Left lobe of liver (tissue), 2 donors: ENCODE measurements around the gene DGLUCY. TPM values are rescaled to one million over a fixed set of nuclear protein-coding genes. Genes with fewer than 3 reads are reported as not detected.
"Not testable (repeated sequence)": the region's sequence is repeated elsewhere in the genome, so short reads cannot be mapped to it uniquely, and the experiment has no call there.

Experiments used
- ATAC-seq: fragments of 200-7000 bp; cut with Tn5 transposase; one replicate; pipeline ENCODE4 v1.9.1; 2020; ENCODE audit warnings: mild to moderate bottlenecking, moderate library complexity
- DNase-seq: peaks from one replicate; pipeline ENCODE4 v3.0.0-alpha.2; 2020; ENCODE audit warnings: low spot score
- total RNA-seq: library from RNA; stranded (reverse); gene quantifications from one replicate; pipeline ENCODE4 v1.2.1, GENCODE V29; 2021
- donor health status: DM: no; HTN: no; CAD: no; lungs with moderate emphysema.
- donor health status: DM: no; HTN: yes; CAD: no.

DGLUCY gene
- total RNA-seq, 1 donor from 2014 or later, result 53.1 TPM

DNA sequence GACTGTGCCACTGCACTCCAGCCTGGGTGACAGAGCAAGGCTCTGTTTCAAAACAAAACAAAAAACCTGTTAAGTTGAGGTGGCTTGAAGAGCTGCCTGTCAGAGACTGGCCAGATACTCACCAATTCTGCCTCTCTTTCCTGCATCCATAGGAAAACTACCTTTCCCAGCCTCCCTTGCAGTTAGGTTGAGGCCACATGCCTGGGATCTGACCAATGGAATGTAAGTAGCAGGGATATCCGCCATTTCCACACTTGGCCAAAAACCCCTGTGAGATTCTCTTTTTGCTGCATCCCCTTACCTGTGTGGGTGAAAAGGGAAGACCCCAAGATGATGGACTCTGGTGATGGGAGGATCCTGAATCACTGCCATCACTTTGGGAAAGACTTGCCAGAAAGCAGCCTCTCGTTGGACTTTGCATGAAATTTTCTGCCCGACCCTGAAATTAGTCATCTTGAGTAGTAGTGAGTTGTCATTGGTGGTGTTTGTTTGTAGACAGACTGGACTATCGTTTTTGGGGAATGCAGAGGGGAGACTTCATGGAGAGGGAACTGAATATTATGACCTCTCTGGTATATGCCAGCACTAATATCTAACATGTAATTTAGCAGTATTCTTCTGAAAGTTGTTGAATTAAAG is 116.6 kb downstream of the DGLUCY start:
- ATAC-seq (no peak), DNase-seq (no peak)

DNA sequence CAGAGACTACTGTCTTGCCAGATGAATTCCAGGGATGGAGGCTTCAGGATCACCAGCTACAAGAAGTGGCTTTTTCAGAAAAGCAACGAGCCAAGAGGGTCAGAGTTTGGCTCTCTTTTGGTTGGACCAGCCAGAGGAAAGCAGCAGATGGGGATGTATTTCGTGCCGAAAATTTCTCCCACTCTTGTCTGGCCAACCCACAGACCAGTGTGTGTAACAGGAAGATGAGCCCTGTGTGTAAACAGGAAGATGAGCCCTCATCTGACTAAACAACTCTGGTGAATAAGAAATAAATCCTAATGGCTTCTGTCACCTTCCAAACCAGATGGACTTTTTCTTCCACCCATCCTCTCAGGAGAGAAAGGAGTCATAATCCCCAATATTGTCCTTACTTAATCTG is 117.6 kb downstream of the DGLUCY start:
- ATAC-seq (no peak), DNase-seq (no peak)

DNA sequence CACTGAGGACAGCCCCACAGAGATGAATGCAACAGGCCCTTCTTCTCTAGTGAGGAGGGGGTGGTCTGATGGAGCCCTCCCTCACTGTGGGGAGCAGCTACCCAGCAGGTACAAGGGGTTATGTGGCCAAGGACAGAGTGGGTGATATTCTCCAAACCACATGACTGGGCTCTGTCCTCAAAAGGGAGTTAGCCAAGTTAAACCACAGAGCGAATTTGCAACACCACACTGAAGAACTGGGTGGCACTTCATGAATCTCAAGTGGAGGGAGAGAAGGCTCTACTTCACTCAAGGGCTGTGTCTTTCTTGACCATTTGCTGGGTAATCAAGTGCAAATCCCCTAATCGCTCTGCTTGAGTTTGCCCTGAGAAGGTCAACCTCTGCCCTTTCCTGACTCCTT is 118.2 kb downstream of the DGLUCY start:
- no peak for DNase-seq
- no peak for ATAC-seq

DNA sequence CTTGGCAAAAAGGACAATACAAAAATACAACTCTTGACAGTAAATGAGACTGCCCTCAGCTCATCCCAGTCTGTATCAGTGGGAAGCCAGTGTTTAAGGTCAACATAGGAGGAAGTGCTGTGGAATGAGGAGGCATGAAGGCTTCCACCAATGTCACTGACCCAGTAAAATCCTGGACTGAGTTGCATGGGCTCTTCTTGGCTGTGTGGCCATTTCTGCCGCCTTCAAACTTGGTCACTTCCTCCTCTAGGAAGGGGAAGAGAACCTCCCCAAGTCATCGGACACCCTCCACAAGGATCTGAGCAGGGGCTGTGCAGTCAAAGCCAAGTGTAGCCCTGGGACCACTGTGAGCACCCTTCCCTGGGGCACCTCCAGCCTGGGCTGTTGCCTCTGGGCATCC is 118.7 kb downstream of the DGLUCY start:
- ATAC-seq (peak; percentile 24), DNase-seq (no peak)

DNA sequence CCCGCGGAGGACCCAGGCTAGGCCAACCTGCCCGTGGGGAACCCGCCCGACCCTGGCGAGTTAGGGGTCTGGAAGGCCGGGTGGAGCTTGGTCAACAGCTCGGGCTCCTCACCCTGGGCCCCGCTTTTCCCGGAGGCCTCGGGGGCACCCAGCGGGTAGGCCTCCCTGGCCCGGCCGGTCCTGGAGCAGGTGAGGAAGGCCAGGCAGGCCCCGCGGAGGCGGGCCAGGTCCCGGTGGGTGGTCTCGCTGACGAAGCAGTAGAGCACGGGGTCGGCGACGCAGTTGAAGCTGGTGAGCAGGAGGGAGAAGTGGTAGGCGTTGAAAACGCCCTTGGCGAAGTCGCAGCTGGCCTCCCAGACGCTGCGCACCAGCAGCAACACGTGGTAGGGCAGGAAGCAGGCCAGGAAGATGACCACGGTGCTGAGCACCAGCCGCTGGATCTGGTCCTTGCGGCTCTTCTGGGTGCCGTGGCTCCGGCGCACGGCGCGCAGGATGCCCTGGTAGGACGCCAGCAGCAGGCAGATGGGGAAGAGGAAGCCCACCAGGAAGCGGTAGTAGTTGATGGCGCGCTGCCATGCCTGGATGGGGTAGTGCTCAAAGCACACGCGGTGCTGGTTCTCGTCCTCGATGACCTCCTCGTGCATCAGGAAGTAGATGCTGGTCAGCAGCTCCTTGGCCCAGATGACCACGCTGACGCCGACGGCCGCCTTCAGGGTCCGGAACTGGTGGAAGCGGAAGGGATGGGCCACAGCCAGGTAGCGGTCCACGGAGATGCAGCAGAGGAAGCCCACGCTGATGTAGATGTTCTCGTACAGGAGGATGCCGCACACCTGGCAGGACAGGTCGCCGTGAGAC is 120.3 kb downstream of the DGLUCY start:
- no peak for DNase-seq
- peak; percentile 9 for ATAC-seq

DNA sequence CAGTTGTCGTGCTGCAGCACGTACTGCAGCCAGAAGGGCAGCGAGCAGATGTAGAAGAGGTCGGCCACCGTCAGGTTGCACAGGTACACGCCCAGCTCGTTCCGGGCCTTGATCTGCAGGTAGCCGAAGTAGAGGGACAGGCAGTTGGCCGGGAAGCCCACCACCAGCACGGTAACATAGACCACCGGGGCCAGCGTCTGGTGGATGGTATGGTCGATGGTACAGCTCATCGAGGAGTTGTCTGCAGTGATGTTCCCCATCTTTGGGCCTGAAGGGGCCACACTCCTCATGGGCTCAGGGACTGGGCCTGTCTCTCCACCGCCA is 120.9 kb downstream of the DGLUCY start:
- no peak for ATAC-seq
- DNase-seq, result no peak

DNA sequence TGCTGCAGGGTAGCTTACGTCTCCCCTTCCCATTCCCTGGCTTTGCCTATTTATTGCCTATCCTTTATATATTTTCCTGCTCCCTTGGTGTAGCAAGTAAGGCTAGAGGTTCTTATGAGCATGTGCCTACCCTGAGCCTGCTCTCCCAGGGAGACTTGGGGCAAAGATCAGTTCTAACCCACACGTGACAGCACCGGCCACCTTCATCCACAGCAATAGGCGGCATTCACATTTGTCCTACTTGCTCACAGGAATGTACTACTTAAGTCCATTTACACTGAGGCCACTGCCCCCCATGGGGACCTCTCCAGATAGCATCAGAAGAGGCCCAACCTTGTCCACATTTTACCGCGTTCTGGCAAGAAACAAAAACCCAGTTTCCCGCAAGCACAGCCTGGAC is 122.0 kb downstream of the DGLUCY start:
- DNase-seq (no peak), ATAC-seq (no peak)

DNA sequence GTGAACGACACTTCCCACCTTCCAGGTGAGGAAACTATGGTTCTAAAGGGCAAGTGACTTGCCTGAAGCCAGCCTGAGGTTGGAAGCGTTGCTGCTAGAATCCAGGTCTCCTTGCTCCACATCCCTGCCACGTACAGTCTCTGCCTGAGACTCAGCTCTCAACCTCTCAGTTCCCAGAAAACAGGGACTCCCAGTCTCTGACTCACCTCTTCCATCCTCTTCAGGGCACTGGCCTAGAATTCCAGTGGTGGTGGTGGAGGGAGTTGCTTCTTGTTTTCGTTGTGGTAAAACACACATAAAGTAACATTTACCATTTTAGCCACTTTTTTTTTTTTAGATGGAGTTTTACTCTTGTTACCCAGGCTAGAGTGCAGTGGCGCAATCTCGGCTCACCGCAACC is 123.3 kb downstream of the DGLUCY start:
- ATAC-seq (no peak), DNase-seq (no peak)

DNA sequence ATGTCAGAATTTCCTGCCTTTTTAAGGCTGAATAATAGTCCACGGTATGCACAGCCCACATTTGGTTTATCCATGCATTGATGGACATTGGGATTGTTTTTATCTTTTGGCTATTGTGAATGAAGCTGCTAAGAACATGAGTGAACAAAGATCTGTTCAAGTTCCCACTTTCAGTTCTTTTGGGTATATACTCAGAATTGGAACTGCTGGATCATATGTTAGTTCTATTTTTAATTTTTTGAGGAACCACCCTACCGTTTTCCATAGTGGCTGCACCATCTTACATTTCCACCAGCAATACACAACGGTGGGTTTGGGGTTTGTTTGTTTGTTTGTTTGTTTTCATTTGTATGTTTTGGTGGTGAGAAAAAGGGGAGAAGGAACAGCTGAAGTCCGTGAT is 124.2 kb downstream of the DGLUCY start:
- ATAC-seq, result no peak
- no peak for DNase-seq

DNA sequence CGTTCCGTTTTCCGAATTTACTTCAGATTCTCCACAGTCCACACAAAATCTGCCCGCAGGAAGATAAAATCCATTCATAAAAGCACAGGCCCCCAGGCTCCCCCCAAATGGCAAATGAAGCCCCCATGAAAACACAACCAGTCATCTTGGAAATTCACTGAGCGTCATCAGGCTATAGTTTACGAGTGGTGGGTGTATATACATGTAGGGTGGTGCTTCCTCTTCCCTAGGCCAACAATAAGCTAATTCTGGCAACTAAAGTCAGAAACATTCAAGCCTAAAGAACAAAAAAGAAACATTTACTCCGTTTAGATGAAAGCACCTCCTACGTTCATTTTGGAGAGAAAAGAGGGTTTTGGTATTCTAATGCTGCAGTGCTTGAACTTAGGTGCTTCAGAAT is 124.8 kb downstream of the DGLUCY start:
- DNase-seq, result no peak

DNA sequence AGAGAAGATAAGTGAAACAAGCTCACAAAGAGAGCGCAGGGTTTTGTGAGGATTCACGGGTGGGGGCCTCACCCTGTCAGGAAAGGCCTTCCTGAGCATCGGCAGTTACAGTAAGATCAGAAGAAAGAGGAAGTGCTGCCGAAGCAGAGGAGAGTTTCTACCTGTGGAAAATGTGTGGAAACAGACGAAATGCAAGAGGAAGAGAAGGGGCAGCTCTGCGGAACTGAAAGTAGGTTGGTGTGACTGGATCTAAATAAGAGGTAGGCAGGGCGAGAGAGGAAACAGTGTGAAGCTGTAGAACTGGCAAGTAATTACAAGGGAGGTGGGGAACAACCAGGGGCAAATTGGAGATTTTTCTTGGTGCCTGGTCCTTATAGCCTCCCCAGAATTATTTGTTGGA is 128.0 kb downstream of the DGLUCY start:
- no peak for ATAC-seq

More for the DNA sequence above, 124.8 kb downstream of the DGLUCY start:
- no peak for ATAC-seq

DNA sequence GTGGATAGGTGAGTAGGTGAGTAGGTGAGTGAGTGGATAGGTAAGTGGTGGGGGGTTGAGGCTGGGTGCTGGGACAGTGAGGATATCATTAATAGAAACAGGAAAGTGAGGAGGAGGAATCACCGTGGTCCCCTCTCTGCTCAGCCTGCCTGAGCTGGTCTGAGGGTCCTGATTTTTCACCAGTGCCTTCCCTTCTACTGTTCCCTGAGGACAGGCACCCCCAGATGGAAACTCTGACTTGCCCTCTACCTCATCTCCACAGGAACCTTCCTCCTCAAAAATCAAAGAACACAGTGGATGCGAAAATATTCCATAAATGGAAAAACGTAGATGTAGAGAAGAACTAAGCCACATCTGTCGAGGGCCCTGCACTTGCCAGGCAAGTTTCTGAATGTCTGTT is 128.8 kb downstream of the DGLUCY start:
- DNase-seq (no peak), ATAC-seq (no peak)

More for the DNA sequence above, 128.0 kb downstream of the DGLUCY start:
- no peak for DNase-seq

DNA sequence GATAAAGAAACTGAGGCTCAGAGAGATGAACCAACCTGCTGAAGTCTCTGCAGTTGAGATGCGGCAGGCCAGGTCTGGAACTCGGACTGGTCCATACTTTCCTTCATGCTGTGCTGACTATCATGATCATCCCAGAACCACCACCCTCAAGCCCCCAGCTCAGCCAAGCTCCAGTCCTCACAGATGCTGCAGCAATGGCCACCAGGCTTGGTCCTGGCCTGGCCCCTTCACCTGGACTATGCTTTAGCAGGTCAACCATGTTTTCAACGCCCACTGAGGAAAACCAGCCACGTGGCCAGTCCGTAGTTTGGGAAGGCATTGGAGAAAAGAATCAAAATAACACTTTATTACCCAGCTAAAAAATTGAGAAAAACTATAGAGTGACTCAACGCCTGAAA is 129.2 kb downstream of the DGLUCY start:
- DNase-seq, result no peak
- no peak for ATAC-seq

DNA sequence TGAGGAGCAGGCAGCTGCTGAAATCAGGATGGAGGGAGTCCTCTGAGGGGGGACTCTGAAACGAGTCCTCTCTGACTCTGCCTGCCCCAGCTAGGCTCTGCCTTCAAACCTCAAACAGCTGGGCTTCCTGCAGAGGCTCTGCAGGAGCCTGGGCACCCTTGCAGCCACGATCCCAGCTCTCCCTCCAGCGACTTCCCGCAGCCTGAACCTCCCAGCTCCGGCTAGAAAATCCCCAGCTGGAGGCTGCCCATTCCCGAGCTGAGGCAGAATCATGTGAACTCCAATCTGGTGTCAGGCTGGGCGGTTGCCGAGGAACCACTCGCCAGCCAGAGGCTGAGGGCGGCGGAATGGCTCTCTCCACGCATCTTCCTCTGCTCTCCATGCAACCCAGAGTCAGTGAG is 130.6 kb downstream of the DGLUCY start, which contains the start of gene GPR68:
GPR68 (minus strand) TSS at position 204 of the 401 bp plus-strand sequence. CDS start 9,654 bp downstream, outside the sequence.
- ATAC-seq, result peak; percentile 15
- DNase-seq, result no peak

DNA sequence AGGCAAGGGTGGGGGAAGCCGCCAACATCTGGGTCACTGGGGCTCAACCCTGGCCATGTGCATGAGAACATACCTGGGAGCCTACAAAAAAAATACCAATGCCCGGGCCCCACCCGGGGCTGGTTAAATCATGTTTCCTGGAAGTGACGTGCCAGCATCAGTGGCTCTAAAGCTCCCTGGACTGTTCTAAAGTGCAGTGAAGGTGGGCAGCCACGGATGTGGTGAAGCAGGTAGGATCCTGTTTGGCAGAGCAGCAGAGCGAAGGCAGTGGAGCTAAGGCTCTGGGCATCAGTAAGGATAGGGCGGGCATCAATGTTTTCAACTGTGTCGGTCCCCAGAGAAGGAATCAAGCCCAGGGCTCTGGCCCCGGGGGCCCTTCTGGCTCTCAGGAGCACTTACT is 131.2 kb downstream of the DGLUCY start:
- DNase-seq, result no peak

DNA sequence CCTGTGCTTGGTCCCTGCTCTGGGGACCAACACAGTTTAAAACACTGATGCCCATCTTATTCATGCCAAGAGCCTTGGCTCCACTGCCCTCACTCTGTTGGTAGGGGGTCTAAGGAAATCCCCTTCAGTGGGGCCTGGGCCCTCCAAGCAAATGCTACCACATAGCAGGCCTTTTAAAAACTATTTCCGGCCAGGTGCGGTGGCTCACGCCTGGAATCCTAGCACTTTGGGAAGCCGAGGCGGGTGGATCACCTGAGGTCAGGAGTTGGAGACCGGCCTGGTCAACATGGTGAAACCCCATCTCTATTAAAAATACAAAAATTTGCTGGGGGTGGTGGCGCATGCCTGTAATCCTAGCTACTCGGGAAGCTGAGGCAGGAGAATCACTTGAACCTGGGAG is 131.7 kb downstream of the DGLUCY start:
- DNase-seq, ATAC-seq: not testable (repeated sequence)

More for the DNA sequence above, 131.2 kb downstream of the DGLUCY start:
- ATAC-seq, result no peak

DNA sequence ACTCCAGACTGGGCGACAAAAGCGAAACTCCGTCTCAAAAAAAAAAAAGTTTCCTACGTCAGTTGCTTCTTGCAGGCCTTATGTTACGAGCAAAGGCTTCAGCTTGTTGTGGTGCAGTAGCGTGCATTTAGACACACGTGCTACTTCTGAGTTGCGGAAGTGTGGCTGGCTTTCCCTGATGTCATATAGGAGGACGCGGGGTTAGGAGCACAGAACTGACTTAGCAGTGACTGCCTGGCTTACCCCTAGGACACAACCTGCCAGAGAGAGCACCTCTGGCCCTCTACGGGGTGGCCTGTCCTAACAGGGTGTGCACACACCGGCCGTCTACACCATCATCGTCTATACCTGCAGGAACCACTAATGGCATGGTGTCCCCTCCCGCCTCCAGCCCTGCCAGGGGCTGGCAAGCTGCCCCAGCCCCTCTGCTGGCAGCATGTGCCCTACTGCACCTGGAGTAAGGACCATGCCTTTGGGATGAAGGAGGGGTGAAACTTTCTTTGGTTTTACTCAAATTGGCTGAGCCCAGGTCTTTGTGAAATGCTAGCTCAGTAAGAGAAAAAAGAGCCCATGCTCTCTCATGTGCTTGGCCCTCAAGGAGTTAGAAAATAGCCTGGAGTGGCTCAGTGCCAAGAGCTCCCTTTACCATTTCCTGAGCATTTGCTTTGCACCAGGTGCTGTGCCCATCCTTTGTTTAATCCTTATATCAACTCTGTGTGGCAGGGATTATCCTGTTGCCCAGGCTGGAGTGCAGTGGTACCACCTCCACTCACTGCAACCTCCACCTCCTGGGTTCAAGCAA is 132.4 kb downstream of the DGLUCY start:
- ATAC-seq, result no peak
- no peak for DNase-seq

DNA sequence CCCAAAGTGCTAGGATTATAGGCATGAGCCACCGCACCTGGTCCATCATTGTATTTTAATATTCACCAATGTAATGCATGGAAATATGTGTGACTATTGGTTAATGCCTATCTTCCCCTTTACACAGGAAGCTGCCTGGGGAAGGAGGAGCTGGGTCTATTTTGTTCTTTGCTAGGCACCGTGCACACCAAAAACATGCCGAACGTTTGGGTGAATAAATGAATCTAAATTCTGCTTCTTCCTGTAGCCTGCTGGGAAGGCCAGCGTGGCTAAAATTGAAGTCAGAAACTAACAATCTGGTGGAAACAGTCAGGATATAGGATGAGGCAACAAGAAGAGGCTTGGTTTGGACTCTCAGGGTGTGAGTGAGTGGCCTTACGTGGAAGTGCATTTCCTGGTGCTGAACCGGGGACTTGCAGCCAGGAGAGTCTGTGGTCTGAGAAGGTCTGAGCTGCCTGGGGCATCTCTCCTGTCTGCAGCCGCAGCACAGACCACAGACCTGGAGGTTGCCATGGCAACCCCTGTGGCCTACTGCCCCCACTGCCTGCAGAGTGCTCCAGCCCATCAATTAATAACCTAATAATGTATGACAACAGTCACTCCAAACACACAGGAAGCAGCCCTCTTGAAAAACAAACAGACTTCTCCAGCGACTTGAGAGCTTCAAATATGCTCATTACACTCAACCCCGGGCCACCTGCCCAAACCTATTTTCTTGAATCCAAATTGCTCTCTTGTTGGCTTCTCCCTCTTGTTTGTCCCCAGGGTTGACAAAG is 136.2 kb downstream of the DGLUCY start:
- DNase-seq, result no peak
- ATAC-seq, result no peak

DNA sequence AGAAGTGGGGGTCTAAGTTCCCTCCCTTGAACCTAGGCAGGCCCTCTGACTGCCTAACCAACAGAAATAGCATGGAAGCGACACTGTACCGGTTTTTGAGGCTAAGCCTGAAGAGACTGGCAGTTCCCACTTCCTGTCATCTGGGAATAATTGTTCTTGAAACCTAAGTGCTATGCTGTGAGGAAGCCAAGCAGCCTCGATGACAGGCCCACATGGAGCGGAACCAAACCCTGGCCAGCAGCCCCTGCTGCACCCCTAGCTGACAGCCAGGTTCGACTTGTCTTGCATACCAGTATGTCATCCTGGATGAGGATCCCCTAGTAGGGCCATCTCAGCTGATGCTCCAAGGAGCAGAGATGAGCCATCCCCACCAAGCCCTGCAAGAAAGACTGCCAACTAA is 137.0 kb downstream of the DGLUCY start:
- no peak for ATAC-seq
- DNase-seq, result no peak

DNA sequence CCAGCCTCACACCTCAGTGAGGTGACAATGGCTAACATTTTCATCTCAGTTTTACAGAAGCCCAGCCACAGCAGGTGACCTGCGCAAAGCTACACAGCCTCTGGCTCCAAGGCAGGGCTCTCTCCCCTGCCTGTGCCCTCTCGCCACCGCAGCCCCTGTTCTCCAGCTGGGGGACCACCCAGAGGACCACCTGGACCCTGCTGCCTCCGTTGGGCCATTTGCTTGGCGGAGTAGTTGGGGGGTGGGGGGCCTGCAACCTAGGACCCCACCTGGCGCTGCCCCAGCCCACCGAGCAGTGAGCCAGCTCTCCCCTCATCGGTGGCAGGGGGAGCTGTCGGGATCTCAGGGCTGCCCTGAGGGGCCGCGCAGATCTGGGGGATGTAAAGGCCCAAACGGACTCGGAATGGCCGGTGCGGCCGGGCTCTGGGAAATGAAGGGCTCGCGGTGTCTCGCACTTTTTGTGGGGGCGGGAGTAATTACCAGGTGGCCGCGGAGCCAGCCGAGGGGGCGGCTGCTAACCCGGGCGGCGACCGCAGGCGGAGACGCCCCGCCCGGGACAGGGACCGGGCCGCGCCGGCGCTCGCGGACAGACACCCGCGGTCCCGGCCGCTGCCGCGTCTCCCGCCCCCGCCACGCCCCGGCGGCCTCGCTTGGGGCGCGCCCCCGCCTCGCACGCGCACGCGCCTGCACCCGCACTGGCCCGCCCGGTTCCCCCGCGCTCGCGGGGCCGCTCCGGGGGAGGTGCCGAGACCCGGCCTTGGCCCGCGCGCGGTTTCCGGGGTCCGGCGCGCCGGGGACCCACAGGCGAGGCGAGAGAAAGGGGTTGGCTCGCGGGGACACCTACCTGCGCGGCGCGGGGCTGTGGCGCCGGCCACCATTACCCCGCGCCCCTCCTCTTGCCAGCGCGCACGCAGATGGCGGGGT is 139.3 kb downstream of the DGLUCY start:
- ATAC-seq (peak; percentile 90), DNase-seq (no peak)
